Activated naive CD8-positive, alpha-beta T cell treated with anti-CD3 and anti-CD28 coated beads, Interleukin-2, amount 50 U/mL, for 24 hours (primary cell): ENCODE measurements around the gene MAK.
"Not testable (repeated sequence)": the region's sequence is repeated elsewhere in the genome, so short reads cannot be mapped to it uniquely, and the experiment has no call there.

Source experiments
- ATAC-seq: fragments of 150-1000 bp; cut with Tn5 transposase; one replicate; pipeline ENCODE4 v1.10.0; 2021
- DNase-seq: peaks from one replicate; pipeline ENCODE4 v3.0.0; 2021
- H3K27ac Mint-ChIP-seq: one replicate; pipeline ENCODE4 v1.8.0; 2021; ENCODE audit warnings: mild to moderate bottlenecking, mixed read lengths
- H3K27me3 Mint-ChIP-seq: one replicate; pipeline ENCODE4 v1.8.0; 2021; ENCODE audit warnings: mixed read lengths
- H3K36me3 Mint-ChIP-seq: one replicate; pipeline ENCODE4 v1.8.0; 2021; ENCODE audit warnings: low read depth, mixed read lengths
- H3K4me1 Mint-ChIP-seq: one replicate; pipeline ENCODE4 v1.8.0; 2021; ENCODE audit warnings: mixed read lengths
- H3K4me3 Mint-ChIP-seq: one replicate; pipeline ENCODE4 v1.8.0; 2021; ENCODE audit warnings: mild to moderate bottlenecking, moderate library complexity, mixed read lengths
- H3K9me3 Mint-ChIP-seq: one replicate; pipeline ENCODE4 v1.8.0; 2021; ENCODE audit warnings: mixed read lengths

MAK gene

DNA sequence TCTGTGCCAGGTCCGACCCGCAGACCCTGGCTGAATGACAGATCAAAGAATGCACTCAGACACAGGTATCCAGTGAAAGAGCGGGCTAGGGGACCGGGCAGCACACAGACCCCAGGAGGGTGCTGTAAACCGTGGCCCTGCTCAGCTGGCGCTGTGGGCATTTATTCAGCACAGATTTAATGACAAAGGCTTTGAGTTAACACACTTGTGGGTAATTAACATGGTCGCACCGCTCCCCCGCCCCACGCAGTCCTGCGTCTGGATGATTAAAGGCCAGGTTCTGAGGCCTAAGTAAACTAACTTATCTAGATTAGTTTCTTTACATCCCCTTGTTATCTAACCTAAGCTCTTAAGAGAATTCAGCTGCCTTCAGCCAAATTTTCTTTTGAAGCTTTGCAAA lies 3.5 kb downstream of the MAK start:
- no peak for DNase-seq
- Mint-ChIP-seq H3K36me3 (peaks cover 4% of the 10 kb centered on the region), H3K9me3 (no peaks in the 10 kb centered on the region), H3K27me3 (peaks cover 35% of the 10 kb centered on the region), H3K4me3 (no peak overlapping the region), H3K4me1 (peaks cover 19% of the 10 kb centered on the region), H3K27ac (no peak overlapping the region)
- no peak for ATAC-seq

DNA sequence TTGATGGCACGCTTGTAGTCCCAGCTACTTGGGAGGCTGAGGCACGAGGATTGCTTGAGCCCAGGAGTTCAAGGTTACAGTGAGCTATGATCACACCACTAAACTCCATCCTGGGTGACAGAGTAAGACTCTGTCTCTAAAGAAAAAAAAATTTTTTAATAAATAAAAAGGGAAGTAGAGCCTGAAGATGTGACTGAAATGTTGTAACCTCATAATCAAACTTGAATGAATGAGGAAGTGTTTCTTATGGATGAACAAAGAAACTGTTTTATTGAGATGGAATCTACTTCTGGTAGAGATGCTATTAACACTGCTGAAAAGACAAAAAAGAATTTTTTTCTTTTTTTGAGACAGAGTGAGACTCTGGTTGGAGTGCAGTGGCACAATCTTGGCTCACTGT lies 6.7 kb downstream of the MAK start:
- DNase-seq = no peak
- no peak overlapping the region for H3K27ac Mint-ChIP-seq
- no peak overlapping the region for H3K4me3 Mint-ChIP-seq
- ATAC-seq = no peak
- H3K36me3 Mint-ChIP-seq = peaks cover 4% of the 10 kb centered on the region
- peaks cover 17% of the 10 kb centered on the region for H3K27me3 Mint-ChIP-seq
- H3K9me3 Mint-ChIP-seq = no peaks in the 10 kb centered on the region
- no peaks in the 10 kb centered on the region for H3K4me1 Mint-ChIP-seq

- no peak overlapping the region for H3K4me3 Mint-ChIP-seq
- no peak for ATAC-seq
- DNase-seq = no peak
- H3K27ac Mint-ChIP-seq = no peak overlapping the region
- H3K36me3 Mint-ChIP-seq = peaks cover 4% of the 10 kb centered on the region
- no peaks in the 10 kb centered on the region for H3K4me1 Mint-ChIP-seq
- H3K27me3 Mint-ChIP-seq = no peaks in the 10 kb centered on the region
- H3K9me3 Mint-ChIP-seq = no peaks in the 10 kb centered on the region
Observed at GRCh38 chr6:10824819-10825218, 13.5 kb downstream of the MAK start.

- no peak overlapping the region for H3K4me3 Mint-ChIP-seq
- no peaks in the 10 kb centered on the region for H3K4me1 Mint-ChIP-seq
- no peak overlapping the region for H3K27ac Mint-ChIP-seq
- DNase-seq (no peak), ATAC-seq (no peak)
- no peaks in the 10 kb centered on the region for H3K27me3 Mint-ChIP-seq
- no peaks in the 10 kb centered on the region for H3K9me3 Mint-ChIP-seq
- peaks cover 4% of the 10 kb centered on the region for H3K36me3 Mint-ChIP-seq
Observed at GRCh38 chr6:10824297-10824696, 14.0 kb downstream of the MAK start.

DNA sequence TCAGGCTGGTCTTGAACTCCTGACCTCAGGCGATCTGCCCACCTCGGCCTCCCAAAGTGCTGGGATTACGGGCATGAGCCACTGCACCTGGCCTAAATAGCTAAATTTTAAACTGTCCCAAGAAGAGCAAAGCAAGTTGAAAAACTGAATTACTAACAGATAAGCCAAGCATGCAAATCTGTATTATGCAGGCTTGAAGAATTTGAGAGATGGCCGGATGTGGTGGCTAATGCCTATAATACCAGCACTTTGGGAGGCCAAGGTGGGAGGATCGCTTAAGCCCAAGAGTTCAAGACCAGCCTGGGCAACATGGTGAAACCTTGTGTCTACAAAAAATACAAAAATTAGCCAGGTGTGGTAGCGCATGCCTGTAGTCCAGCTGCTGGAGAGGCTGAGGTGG lies 24.2 kb downstream of the MAK start:
- H3K27me3 Mint-ChIP-seq, H3K9me3 Mint-ChIP-seq, H3K4me3 Mint-ChIP-seq, ATAC-seq, DNase-seq, H3K4me1 Mint-ChIP-seq, H3K36me3 Mint-ChIP-seq, H3K27ac Mint-ChIP-seq: not testable (repeated sequence)

DNA sequence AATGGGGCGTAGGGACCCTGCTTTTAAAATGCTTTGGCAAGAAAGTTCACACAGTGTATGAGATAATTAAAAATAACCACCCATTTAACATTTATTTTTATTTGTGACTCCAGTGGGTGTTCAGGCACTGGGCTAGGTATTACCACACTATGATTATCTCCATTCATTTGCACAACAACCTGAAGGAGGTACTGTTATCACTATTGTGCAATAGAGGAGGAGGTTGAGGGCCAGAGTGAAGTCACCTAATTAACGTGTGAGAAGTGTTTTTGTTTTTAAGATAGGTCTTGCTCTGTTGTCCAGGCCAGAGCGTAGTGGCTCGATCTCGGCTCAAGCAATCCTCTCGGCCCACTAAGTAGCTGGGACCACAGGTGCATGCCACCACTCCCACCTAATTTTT lies 29.2 kb downstream of the MAK start:
- DNase-seq (no peak), ATAC-seq (no peak)
- Mint-ChIP-seq H3K36me3 (peaks cover 11% of the 10 kb centered on the region), H3K27ac (no peak overlapping the region), H3K4me1 (no peaks in the 10 kb centered on the region), H3K4me3 (no peak overlapping the region), H3K27me3 (no peaks in the 10 kb centered on the region), H3K9me3 (no peaks in the 10 kb centered on the region)

DNA sequence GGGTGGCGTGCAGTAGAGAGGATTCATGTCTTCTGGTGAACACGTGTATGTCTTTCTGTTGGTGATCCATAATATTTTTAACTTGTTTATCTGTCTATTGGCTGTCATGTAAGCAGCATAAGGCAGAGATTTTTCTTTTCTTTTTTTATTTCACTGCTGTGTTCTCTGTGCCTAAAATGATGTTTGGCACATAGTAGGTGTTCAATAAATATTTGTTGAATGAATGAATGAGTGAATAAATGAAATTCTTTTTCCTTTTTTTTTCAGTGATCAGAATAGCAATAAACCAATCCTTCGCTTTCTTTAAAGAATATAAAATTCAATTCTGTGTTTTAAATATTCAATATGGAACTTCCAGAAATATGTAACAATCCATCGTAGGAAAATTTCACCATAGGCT lies 30.0 kb downstream of the MAK start:
- H3K4me3 Mint-ChIP-seq = no peak overlapping the region
- no peak overlapping the region for H3K27ac Mint-ChIP-seq
- H3K36me3 Mint-ChIP-seq = peaks cover 11% of the 10 kb centered on the region
- no peaks in the 10 kb centered on the region for H3K9me3 Mint-ChIP-seq
- DNase-seq (no peak), ATAC-seq (no peak)
- no peaks in the 10 kb centered on the region for H3K27me3 Mint-ChIP-seq
- no peaks in the 10 kb centered on the region for H3K4me1 Mint-ChIP-seq

- peak; percentile 96 for ATAC-seq
- Mint-ChIP-seq H3K4me1 (no peaks in the 10 kb centered on the region), H3K4me3 (no peak overlapping the region), H3K27me3 (no peaks in the 10 kb centered on the region), H3K36me3 (peaks cover 3% of the 10 kb centered on the region), H3K9me3 (no peaks in the 10 kb centered on the region), H3K27ac (no peak overlapping the region)
- peak; percentile 58 for DNase-seq
Observed at GRCh38 chr6:10801224-10801848, 37.0 kb downstream of the MAK start.

DNA sequence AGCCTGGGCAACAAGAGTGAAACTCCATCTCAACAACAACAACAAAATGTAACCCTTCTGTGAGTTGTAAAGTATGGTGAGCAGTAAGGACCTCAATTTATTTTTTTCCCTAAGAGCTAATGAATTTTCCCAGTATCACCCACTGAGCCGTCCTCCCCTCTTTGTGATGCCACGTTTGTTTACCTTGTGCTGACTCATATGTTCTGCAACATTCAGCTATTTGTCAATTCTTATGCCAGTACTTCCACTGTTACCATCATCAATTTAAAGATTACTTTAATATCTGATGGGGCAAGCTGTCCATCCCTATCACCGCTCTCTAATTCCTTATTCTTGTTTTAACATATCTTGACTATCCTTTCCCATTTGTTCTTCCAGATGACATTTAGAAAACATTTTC lies 37.5 kb downstream of the MAK start:
- Mint-ChIP-seq H3K27ac (no peak overlapping the region), H3K9me3 (no peaks in the 10 kb centered on the region), H3K36me3 (peaks cover 1% of the 10 kb centered on the region), H3K27me3 (no peaks in the 10 kb centered on the region), H3K4me1 (no peaks in the 10 kb centered on the region), H3K4me3 (no peak overlapping the region)
- ATAC-seq (no peak), DNase-seq (no peak)

DNA sequence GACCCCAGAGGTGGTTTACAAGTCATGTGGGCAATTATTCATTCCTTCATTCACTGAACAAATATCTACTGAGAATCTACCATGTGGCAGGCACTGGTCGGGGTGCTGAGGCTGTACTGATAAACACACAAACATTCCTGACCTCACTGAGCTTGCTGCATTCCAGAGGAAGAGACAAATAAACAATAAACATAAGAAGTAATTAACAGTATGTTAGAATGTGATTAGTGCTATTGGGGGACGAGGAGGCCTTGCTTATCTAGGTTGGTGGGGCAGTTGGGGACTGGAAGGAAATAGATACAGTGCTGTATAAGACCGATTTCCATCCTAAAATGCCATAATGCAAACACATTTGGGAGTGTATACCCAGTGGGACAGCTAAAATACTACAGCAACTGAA lies 44.1 kb downstream of the MAK start:
- H3K27ac Mint-ChIP-seq = no peak overlapping the region
- DNase-seq (no peak), ATAC-seq (no peak)
- peaks cover 9% of the 10 kb centered on the region for H3K4me1 Mint-ChIP-seq
- no peak overlapping the region for H3K4me3 Mint-ChIP-seq
- H3K27me3 Mint-ChIP-seq = no peaks in the 10 kb centered on the region
- peaks cover 17% of the 10 kb centered on the region for H3K36me3 Mint-ChIP-seq
- no peaks in the 10 kb centered on the region for H3K9me3 Mint-ChIP-seq

DNA sequence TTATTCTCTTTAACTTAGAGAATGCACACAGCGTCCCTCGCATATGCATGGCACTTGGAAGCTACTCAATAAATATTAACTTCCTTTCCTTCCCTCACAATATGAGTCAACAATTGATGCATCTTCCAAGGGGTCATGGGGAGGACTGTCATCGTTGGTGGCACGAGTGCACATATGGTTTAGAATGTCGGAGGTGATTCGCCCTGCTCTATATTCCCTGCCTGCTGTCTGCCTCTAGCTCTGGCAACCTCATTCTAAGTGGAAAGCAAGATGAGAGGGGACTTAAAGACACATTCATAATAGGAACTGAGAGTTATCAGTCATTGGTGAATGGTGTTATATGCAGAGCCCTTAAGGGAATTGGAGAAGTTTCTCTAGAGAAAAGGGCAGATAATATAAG lies 44.6 kb downstream of the MAK start:
- Mint-ChIP-seq H3K4me3 (no peak overlapping the region), H3K27me3 (no peaks in the 10 kb centered on the region), H3K36me3 (peaks cover 18% of the 10 kb centered on the region), H3K9me3 (no peaks in the 10 kb centered on the region), H3K27ac (no peak overlapping the region), H3K4me1 (peaks cover 9% of the 10 kb centered on the region)
- no peak for DNase-seq
- no peak for ATAC-seq

- no peaks in the 10 kb centered on the region for H3K27me3 Mint-ChIP-seq
- H3K27ac Mint-ChIP-seq = no peak overlapping the region
- no peaks in the 10 kb centered on the region for H3K9me3 Mint-ChIP-seq
- peaks cover 9% of the 10 kb centered on the region for H3K4me1 Mint-ChIP-seq
- ATAC-seq (no peak), DNase-seq (no peak)
- H3K36me3 Mint-ChIP-seq = peaks cover 20% of the 10 kb centered on the region
- H3K4me3 Mint-ChIP-seq = no peak overlapping the region
Observed at GRCh38 chr6:10793035-10793434, 45.3 kb downstream of the MAK start.

DNA sequence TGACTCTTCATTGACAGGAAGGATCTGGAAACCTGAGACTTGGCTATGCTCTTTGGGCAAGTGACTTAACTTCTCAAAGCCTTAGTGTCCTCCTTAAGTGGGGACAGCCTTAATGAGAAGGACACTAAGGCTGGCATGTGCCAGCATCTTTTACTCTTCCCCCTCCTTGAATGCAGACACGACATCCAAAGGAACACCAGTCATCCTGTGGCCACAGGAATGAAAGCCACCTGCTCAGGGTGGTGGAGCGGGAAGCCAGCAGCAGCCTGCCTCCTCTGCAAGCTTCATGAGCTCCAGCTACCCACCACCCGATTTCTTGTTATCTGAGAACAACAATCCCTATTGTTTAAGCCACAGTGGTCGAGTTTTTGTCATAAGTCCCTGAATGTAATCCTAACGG lies 46.2 kb downstream of the MAK start:
- Mint-ChIP-seq H3K27me3 (no peaks in the 10 kb centered on the region), H3K36me3 (peaks cover 20% of the 10 kb centered on the region), H3K9me3 (no peaks in the 10 kb centered on the region), H3K4me3 (no peak overlapping the region), H3K4me1 (peaks cover 9% of the 10 kb centered on the region), H3K27ac (no peak overlapping the region)
- DNase-seq (no peak), ATAC-seq (no peak)

DNA sequence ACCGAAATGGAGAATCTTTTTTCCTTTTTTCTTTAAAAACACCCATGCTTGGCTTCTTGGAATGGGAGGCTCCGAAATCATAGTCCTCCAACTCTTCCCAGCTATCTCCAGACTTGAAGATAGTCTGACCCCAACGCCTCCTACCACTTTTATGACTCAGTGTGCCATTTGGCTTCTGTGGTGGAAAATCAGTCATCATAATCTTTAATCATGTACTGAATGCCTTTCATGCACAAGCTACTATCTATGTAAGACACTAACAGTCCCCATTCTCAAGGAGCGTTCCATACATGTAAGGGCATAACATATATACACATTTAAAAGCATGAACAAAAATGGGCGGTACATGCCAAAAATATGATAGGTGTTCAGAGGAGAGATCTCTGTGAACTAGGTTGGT lies 46.7 kb downstream of the MAK start:
- Mint-ChIP-seq H3K27me3 (no peaks in the 10 kb centered on the region), H3K4me1 (peaks cover 9% of the 10 kb centered on the region), H3K27ac (peak overlapping the region; percentile 4), H3K36me3 (peaks cover 20% of the 10 kb centered on the region), H3K9me3 (no peaks in the 10 kb centered on the region), H3K4me3 (no peak overlapping the region)
- DNase-seq = no peak
- peak; percentile 82 for ATAC-seq

DNA sequence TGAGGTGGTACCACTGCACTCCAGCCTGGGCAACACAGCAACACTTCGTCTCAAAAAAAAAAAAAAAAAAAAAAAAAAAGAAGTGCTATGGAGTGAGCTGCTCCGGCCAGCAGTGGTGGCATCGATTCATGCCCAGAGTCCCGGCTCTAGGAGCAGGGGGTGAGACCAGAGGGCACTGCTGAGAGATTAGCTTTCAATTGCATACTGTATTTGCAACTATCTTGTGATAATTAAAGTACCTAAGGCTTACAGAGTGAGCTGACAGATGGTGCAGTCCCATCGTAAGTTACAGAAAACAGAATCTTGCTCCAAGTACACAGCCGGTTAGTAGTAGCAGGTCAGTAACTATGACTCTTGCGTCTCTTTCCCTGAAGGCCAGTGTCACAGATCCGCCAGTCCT lies 59.3 kb downstream of the MAK start:
- ATAC-seq = no peak
- no peak overlapping the region for H3K27ac Mint-ChIP-seq
- peaks cover 33% of the 10 kb centered on the region for H3K36me3 Mint-ChIP-seq
- no peaks in the 10 kb centered on the region for H3K27me3 Mint-ChIP-seq
- DNase-seq = no peak
- no peaks in the 10 kb centered on the region for H3K9me3 Mint-ChIP-seq
- H3K4me3 Mint-ChIP-seq = no peak overlapping the region
- H3K4me1 Mint-ChIP-seq = no peaks in the 10 kb centered on the region

GRCh38 chr6:10778230-10778629 lies 60.1 kb downstream of the MAK start:
- no peaks in the 10 kb centered on the region for H3K27me3 Mint-ChIP-seq
- H3K9me3 Mint-ChIP-seq = no peaks in the 10 kb centered on the region
- no peak for ATAC-seq

More at GRCh38 chr6:10778230-10778629, 60.1 kb downstream of the MAK start:
- H3K4me3 Mint-ChIP-seq = no peak overlapping the region
- no peak overlapping the region for H3K27ac Mint-ChIP-seq
- H3K4me1 Mint-ChIP-seq = no peaks in the 10 kb centered on the region
- H3K36me3 Mint-ChIP-seq = peaks cover 29% of the 10 kb centered on the region
- no peak for DNase-seq
